ENCODE results near the gene SPACA1.

SPACA1 gene

DNA sequence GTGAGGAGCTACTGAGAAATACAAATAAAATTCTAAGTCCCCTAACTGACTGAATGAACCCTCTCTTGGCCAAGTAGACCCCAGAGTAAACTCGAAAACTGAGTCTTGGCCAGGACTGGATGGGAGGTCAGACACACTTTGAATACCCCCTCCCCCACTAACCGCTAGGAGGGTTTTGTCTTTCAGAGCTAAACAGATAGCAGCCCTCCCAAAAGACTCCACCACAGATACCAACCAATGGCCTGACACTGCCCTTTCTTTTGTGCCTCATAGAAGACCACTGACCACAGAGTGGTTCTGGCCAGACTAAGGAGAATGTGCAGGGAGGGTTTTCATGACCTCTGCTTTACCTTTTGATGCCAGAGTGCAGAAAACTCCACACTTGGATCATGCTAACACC is 42.1 kb downstream of the SPACA1 start:
- in situ Hi-C loops (cut with HindIII; ENCODE audit: low sequenced_read_pairs): no loop called here

DNA sequence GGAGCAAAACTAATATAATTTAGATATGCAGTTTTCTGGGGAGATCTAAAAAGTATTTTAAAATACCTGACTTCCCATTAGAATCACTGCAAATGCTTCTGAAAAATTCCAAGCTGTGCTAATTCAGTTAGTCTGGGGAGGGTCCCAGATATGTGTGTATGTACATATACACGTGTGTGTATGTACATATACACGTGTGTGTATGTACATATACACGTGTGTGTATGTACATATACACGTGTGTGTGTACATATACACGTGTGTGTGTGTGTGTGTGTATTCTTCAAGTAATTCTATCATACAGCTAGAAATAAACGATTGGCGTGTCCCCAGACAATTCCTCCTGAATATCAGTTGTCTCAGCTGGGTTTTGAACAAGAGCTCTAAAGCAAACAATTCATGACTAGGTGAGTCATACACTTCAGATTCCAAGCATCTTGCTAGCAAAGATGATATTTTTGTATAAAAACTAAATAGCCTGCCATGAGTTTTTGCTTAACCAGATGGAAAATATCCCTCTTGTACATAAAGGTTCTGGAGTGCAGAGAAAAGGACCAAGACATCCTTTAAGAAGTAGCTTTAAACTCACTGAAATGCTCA is 58.2 kb downstream of the SPACA1 start:
- in situ Hi-C loops (cut with HindIII; ENCODE audit: low sequenced_read_pairs): no loop called here

DNA sequence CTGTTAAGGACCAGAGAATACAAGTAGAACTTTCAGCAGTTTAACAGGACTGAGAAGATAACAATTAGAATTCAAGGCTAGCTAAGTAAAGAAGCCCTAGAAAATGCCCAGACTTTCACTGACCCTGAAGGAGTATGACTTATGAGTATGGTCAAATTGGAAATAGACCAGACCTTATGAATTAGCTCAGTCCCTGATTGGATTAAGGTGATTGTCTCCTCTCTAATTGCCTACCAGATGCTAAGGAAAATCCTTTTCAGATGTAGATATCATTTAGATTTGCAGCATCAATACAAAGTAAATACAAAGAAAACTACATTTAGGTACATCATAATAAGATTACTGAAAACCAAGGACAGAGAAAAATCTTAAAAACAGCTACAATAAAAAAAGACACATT is 59.6 kb downstream of the SPACA1 start:
- in situ Hi-C loops (cut with HindIII; ENCODE audit: low sequenced_read_pairs): no loop called here

DNA sequence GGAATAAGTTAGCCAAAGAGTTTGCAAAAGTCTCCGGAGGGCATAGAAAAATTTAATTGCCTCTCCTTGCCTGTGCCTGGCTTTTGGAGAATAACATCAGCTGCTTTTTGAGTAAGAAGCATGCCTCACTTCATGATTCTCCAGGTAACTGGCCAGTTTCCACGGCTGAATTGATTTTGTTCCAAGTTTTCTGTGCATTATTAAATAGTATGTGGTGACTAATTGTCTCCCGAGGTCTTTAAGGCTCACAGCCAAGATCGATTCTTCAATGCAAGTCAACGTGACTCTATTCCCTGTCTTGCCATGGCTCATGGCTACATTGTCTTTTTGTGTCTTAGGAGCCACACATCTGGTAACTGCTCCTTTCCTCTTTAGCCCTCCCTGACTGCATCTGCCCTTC is 64.3 kb downstream of the SPACA1 start:
- in situ Hi-C loops (cut with HindIII; ENCODE audit: low sequenced_read_pairs): no loop called here

DNA sequence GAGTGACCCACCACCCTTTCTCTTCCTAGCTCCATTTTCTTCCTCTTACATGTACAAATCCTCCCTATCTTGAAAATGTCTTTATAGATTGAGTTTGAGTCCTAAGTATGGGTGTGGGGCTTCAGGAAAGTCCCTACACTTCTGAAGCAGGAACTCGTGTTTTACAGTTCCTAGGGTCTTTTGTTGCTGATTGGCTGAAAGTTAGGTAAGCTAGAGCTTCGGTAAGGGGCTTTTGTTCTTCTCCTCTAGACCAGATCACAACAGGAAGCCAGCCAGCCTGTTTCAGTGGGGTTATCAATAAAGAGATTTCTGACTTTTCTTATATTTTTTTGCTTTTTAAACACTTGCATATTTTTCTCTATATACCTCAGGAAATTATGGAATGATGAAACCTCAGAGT is 67.2 kb downstream of the SPACA1 start:
- in situ Hi-C loops (cut with HindIII; ENCODE audit: low sequenced_read_pairs): no loop called here

DNA sequence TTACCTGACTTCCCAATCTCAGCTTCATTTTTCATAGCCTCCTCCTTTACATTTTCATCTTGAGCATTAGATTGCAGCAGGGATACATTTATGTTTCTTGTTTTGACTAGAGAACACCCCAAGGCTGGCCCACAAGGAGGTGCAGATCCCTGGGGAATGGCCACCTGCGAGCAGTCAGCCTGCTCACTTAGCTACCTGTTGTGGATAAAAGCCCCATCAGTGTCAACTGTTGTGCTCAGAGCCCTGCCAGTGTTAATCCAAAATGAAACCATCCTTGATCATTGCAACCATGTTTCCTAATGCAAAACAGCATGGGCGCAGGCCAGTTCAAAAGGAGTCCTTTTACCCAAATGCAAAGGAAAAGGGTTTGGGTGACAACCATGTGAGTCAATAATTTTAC is 67.7 kb downstream of the SPACA1 start:
- in situ Hi-C loops (cut with HindIII; ENCODE audit: low sequenced_read_pairs): no loop called here

DNA sequence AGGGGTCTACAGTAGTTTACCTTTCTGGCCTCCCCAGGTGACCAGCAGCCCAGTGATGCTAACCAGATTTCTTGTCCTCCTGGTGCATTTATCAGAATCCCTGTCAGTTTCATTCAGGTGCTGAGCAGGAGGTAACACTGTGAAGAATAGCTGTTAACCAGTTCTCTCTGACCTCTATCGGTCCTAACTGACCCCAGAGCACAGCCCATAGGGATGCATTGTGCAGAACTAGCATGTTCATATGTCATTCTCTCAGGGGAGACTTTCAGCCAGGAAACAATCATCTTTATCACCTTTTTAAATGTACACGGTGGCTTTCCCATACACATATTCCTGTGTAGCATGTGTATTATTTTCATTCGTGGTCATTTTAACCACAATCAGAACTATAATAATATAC is 68.6 kb downstream of the SPACA1 start:
- in situ Hi-C loops (cut with HindIII; ENCODE audit: low sequenced_read_pairs): no loop called here
